B cell (primary cell): ENCODE measurements around the gene C2CD3. TPM values are rescaled to one million over a fixed set of nuclear protein-coding genes. Genes with fewer than 3 reads are reported as not detected.

ENCODE experiments used
- ATAC-seq: fragments of 200-7000 bp; cut with Tn5 transposase; one replicate; pipeline ENCODE4 v1.10.0; 2021; ENCODE audit warnings: low read depth, mild to moderate bottlenecking, moderate number of reproducible peaks, moderate library complexity
- CTCF ChIA-PET: fragments of 350-600 bp; sonication (Branson Sonifier 250); formaldehyde crosslinking; loops from one replicate; lab custom pipeline; 2021; ENCODE audit warnings: antibody characterized with exemption, inconsistent platforms; lab: Charles Lee
- POLR2A ChIA-PET: fragments of 350-600 bp; sonication (Branson Sonifier 250); formaldehyde crosslinking; loops from one replicate; lab custom pipeline; 2021; ENCODE audit warnings: antibody characterized with exemption; lab: Charles Lee
- DNase-seq: peaks from one replicate; pipeline ENCODE4 v3.0.0; 2013
- H2AFZ ChIP-seq: 2 replicates; pipeline ENCODE4 v1.6.1; 2012; ENCODE audit warnings: mild to moderate bottlenecking, low read depth, low read length; ENCODE audit not compliant: insufficient read depth, poor library complexity, severe bottlenecking
- H3K27ac ChIP-seq, 2 donors: 1 replicate in 1 of 2; 2 replicates in 1 of 2; pipeline ENCODE4 v1.5.1; 2012 to 2013; ENCODE audit warnings: low read length in 2 of 2, mild to moderate bottlenecking in 2 of 2, moderate library complexity in 1 of 2
- H3K27me3 ChIP-seq, 4 experiments: fragments of 200-600 bp in 1 of 4; sonication (generic) in 1 of 4; replicated peaks in 1 of 4; 1 replicate in 2 of 4; 2 replicates in 2 of 4; pipeline versions ENCODE4 v1.6.1 to v1.7.0; 2013 to 2016; ENCODE audit warnings: low read length in 3 of 4, mild to moderate bottlenecking in 2 of 4, mixed read lengths in 1 of 4, moderate library complexity in 1 of 4; ENCODE audit not compliant: insufficient read depth in 4 of 4, control insufficient read depth in 3 of 4; ENCODE audit errors: control extremely low read depth in 1 of 4
- H3K36me3 ChIP-seq, 2 experiments: replicated peaks in 1 of 2; 1 replicate in 1 of 2; 2 replicates in 1 of 2; pipeline versions ENCODE4 v1.6.1 to v1.7.1; 2013; ENCODE audit warnings: low read length in 1 of 2; ENCODE audit not compliant: insufficient read depth in 2 of 2, control insufficient read depth in 1 of 2; ENCODE audit errors: control extremely low read depth in 1 of 2, extremely low read depth in 1 of 2
- H3K4me1 ChIP-seq, 2 donors: fragments of 200-600 bp in 1 of 2; sonication (generic) in 1 of 2; 1 replicate in 1 of 2; 2 replicates in 1 of 2; pipeline versions ENCODE4 v1.5.1 to v1.6.1; 2013 to 2017; ENCODE audit warnings: low read length in 2 of 2; ENCODE audit not compliant: control insufficient read depth in 2 of 2, insufficient read depth in 2 of 2
- H3K4me2 ChIP-seq: replicated peaks from 2 replicates; pipeline ENCODE3; 2012; ENCODE audit warnings: mild to moderate bottlenecking, low read depth, low read length; ENCODE audit not compliant: poor library complexity, severe bottlenecking
- H3K4me3 ChIP-seq, 5 experiments: fragments of 200-600 bp in 1 of 5; sonication (generic) in 1 of 5; 1 replicate in 3 of 5; 2 replicates in 2 of 5; pipeline versions ENCODE4 v1.5.1 to v1.7.0; 2011 to 2016; ENCODE audit warnings: low read length in 4 of 5, mild to moderate bottlenecking in 4 of 5, low read depth in 2 of 5, control low read depth in 1 of 5, moderate library complexity in 1 of 5; ENCODE audit not compliant: insufficient read depth in 1 of 5; ENCODE audit errors: control extremely low read depth in 1 of 5, extremely low read depth in 1 of 5
- H3K79me2 ChIP-seq: fragments of 200-600 bp; sonication (generic); one replicate; pipeline ENCODE4 v1.6.0; 2016; ENCODE audit warnings: low read length; ENCODE audit not compliant: control insufficient read depth, insufficient read depth
- H3K9ac ChIP-seq: fragments of 200-600 bp; sonication (generic); 2 replicates; pipeline ENCODE4 v1.6.1; 2017; ENCODE audit warnings: mild to moderate bottlenecking, low read length, moderate library complexity
- H3K9me3 ChIP-seq, 3 donors: one replicate each; pipeline versions ENCODE4 v1.6.1 to v1.7.1; 2013; ENCODE audit warnings: low read length in 2 of 3; ENCODE audit not compliant: control insufficient read depth in 2 of 3, insufficient read depth in 1 of 3; ENCODE audit errors: control extremely low read depth in 1 of 3
- H4K20me1 ChIP-seq: 2 replicates; pipeline ENCODE4 v1.6.0; 2012; ENCODE audit warnings: mild to moderate bottlenecking, low read length; ENCODE audit not compliant: insufficient read depth, control insufficient read depth, poor library complexity, severe bottlenecking
- H3K27ac Mint-ChIP-seq: one replicate; pipeline ENCODE4 v1.8.0; 2021; ENCODE audit warnings: mixed read lengths
- H3K27me3 Mint-ChIP-seq: one replicate; pipeline ENCODE4 v1.8.0; 2021; ENCODE audit warnings: mixed read lengths
- H3K4me1 Mint-ChIP-seq: one replicate; pipeline ENCODE4 v1.8.0; 2021; ENCODE audit warnings: mixed read lengths
- H3K4me3 Mint-ChIP-seq: one replicate; pipeline ENCODE4 v1.8.0; 2021; ENCODE audit warnings: mixed read lengths
- H3K9me3 Mint-ChIP-seq: one replicate; pipeline ENCODE4 v1.8.0; 2022; ENCODE audit warnings: mixed read lengths; ENCODE audit not compliant: insufficient read depth
- EZH2 ChIP-seq: IDR thresholded peaks from 2 replicates; pipeline ENCODE4 v1.6.1; 2012; ENCODE audit warnings: borderline replicate concordance, low read depth, mild to moderate bottlenecking, moderate library complexity, low read length; ENCODE audit not compliant: insufficient read depth, poor library complexity, severe bottlenecking
- WGBS: methylation state at CpG from one replicate; pipeline ENCODE4 v1.1.5; 2013; ENCODE audit warnings: missing lambda C conversion rate; ENCODE audit not compliant: insufficient coverage; 5-methylcytosine and 5-hydroxymethylcytosine counted together
- intact Hi-C: fragments of 100-400 bp; cut with micrococcal nuclease; formaldehyde crosslinking; loops from one replicate; pipeline ENCODE4 v1.10.0; 2022
- polyA plus RNA-seq: library from polyadenylated mRNA; depleted of rRNA; stranded (reverse); fragments of >200 nt; gene quantifications from 2 replicates; pipeline ENCODE4 v1.2.3, GENCODE V29; 2012
- total RNA-seq, 2 donors: library from RNA; stranded (reverse); fragments of 120-200 nt in 1 of 2; gene quantifications; 1 replicate in 1 of 2; 2 replicates in 1 of 2; pipeline versions ENCODE4 v1.2.3 to v1.2.4, GENCODE V29; 2013 to 2022
- TF ChIP-seq, protein P1 (sequence below): fragments of 200-600 bp; IDR thresholded peaks from one replicate; pipeline ENCODE4 v1.8.0; 2022; ENCODE audit warnings: antibody characterized with exemption, mild to moderate bottlenecking

Gene C2CD3
- total and polyA plus RNA-seq, 2 donors (not counting 1 experiment from before 2014, with no cell fraction given): 19.8 to 69.0 TPM

DNA sequence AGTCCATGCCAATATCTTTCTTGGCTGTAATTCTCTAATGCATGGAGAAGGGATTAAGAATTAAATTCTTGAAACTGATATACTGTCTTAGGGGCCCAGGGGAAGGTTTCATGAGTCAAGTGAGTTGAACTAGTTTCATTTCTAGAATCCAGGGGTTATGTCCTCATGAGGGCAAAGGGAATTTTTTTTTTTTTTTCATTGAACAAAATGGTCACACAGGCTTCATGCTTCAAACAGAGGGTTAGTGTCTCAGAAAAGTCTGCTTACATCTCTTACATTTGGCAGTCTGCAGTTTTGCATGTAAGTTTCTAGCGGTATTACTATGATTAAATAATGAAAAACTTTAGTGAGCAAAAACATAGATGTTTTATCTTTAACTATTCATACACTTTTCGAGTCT lies 33.2 kb upstream of the C2CD3 start:
- no peak for ATAC-seq
- no peak overlapping the region for H3K9ac ChIP-seq
- no peaks in the 10 kb centered on the region for H3K27me3 ChIP-seq
- TF ChIP-seq EZH2: no peak
- TF ChIP-seq, protein P1, sequence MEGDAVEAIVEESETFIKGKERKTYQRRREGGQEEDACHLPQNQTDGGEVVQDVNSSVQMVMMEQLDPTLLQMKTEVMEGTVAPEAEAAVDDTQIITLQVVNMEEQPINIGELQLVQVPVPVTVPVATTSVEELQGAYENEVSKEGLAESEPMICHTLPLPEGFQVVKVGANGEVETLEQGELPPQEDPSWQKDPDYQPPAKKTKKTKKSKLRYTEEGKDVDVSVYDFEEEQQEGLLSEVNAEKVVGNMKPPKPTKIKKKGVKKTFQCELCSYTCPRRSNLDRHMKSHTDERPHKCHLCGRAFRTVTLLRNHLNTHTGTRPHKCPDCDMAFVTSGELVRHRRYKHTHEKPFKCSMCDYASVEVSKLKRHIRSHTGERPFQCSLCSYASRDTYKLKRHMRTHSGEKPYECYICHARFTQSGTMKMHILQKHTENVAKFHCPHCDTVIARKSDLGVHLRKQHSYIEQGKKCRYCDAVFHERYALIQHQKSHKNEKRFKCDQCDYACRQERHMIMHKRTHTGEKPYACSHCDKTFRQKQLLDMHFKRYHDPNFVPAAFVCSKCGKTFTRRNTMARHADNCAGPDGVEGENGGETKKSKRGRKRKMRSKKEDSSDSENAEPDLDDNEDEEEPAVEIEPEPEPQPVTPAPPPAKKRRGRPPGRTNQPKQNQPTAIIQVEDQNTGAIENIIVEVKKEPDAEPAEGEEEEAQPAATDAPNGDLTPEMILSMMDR: no peak
- CTCF ChIA-PET: no interaction called here
- Mint-ChIP-seq H3K27me3 (no peaks in the 10 kb centered on the region), H3K27ac (no peak overlapping the region), H3K4me3 (no peak overlapping the region), H3K9me3 (peaks cover 2% of the 10 kb centered on the region), H3K4me1 (no peaks in the 10 kb centered on the region)
- intact Hi-C loops: no loop called here
- H3K4me1 ChIP-seq: no peaks in the 10 kb centered on the region
- no peak overlapping the region for H3K4me3 ChIP-seq
- no CpG with 5 or more reads among the region's 2 CpGs for WGBS
- H3K79me2 ChIP-seq: no peaks in the 10 kb centered on the region
- H3K27ac ChIP-seq: no peak overlapping the region
- POLR2A ChIA-PET: no interaction called here
- no peak for DNase-seq
- no peak overlapping the region for H3K4me2 ChIP-seq
- H2AFZ ChIP-seq: no peak overlapping the region
- H3K9me3 ChIP-seq: peaks cover 1 to 5% (median 4%) of the 10 kb centered on the region in 3 donors
- H4K20me1 ChIP-seq: no peaks in the 10 kb centered on the region
- H3K36me3 ChIP-seq: peaks cover 2 to 9% of the 10 kb centered on the region in 2 experiments

DNA sequence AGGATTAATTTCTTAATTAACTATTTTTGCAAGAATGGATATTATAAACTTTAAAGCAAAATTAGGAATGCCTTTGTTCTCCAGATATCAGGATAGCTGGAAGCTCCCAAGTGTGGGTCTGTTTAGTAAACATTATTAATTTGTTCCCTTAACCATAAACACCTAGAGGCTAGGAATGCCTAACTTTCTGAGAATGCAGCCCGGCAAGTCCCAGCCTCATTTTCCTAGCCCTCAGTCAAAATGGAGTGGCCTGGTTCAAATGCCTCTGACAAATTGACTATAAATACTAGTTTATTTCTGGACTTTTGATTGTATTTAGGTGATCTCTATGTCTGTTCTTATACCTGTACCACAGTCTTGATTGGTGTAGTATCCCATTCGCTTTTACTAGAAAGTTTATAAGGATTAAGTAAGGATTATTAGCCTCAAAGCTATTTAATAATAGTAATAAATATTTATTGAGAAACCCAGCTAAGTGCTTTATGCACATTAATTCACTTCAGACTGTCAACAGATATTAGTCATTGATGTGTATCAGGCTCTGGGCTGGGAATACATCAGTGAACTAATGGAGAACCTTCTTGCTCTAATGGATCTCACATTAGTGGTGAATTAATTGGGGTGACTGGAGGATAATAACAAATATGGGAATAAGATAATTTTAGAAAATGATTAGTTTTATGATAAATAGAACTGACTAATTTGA lies 26.1 kb upstream of the C2CD3 start:
- Histone ChIP-seq H3K79me2 (peaks cover 2% of the 10 kb centered on the region), H3K27me3 (no peaks in the 10 kb centered on the region), H3K4me3 (no peak overlapping the region), H3K9me3 (peaks cover 1 to 11% (median 9%) of the 10 kb centered on the region in 3 donors), H2AFZ (no peak overlapping the region), H3K27ac (no peak overlapping the region), H3K4me2 (no peak overlapping the region), H3K9ac (no peak overlapping the region), H4K20me1 (no peaks in the 10 kb centered on the region), H3K36me3 (no peaks in the 10 kb centered on the region), H3K4me1 (no peaks in the 10 kb centered on the region)
- CTCF ChIA-PET: no interaction called here
- Mint-ChIP-seq H3K27ac (no peak overlapping the region), H3K9me3 (peaks cover 6% of the 10 kb centered on the region), H3K27me3 (no peaks in the 10 kb centered on the region), H3K4me3 (no peak overlapping the region), H3K4me1 (no peaks in the 10 kb centered on the region)
- POLR2A ChIA-PET: no interaction called here
- DNase-seq (no peak), ATAC-seq (no peak)
- WGBS: no CpG with 5 or more reads among the region's 2 CpGs
- TF ChIP-seq, protein P1: no peak
- TF ChIP-seq EZH2: no peak
- intact Hi-C loops: no loop called here
